OCI-LY1 (cell line): ENCODE data around the gene PBOV1.

Experiments used
- EZH2 ChIP-seq: fragments of 200-600 bp; sonication (generic), shearing (Covaris generic); IDR thresholded peaks from 2 replicates; pipeline ENCODE4 v1.8.0; 2017; ENCODE audit warnings: borderline replicate concordance, mixed run types, mild to moderate bottlenecking, antibody characterized with exemption, low read length, moderate library complexity, mixed read lengths
- TF ChIP-seq, protein P1 (sequence below): fragments of 200-600 bp; sonication (generic), shearing (Covaris generic); IDR thresholded peaks from 2 replicates; pipeline ENCODE4 v1.5.1; 2017; ENCODE audit warnings: mild to moderate bottlenecking, antibody characterized with exemption, low read length, moderate library complexity, mixed read lengths

DNA sequence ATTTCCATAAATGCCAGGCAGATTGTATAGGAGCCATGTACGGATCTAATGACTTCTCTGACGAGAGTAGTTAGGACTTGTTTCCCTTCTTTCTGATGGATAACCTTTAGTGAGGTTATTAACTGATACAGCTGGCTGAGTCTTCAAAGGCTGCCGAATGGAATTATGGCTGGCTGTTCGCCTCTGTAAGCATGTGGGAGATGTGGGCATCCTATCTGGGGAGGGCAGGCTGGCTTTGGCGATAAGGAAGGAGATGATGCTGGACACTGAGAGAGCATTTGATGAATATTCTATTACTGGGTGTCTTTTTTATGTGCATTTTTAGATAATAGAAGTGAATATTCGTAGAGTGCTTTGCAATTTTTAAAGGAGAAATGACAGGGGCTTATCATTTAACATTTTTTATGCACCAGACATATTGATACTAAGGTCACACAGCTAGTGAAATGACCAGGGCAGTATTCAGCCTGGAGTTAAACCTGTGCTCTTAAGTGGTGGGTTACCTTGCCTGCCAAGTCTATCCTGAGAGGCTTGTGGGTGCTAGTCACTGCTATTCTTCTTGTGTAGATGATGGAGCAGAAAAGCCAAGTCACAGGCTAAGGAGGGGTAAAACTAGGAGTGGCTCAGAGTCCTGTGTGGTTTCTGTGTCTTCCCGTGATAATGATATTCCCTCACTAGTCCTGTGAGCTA, 3.1 kb downstream of the PBOV1 start:
- TF ChIP-seq, protein P1, sequence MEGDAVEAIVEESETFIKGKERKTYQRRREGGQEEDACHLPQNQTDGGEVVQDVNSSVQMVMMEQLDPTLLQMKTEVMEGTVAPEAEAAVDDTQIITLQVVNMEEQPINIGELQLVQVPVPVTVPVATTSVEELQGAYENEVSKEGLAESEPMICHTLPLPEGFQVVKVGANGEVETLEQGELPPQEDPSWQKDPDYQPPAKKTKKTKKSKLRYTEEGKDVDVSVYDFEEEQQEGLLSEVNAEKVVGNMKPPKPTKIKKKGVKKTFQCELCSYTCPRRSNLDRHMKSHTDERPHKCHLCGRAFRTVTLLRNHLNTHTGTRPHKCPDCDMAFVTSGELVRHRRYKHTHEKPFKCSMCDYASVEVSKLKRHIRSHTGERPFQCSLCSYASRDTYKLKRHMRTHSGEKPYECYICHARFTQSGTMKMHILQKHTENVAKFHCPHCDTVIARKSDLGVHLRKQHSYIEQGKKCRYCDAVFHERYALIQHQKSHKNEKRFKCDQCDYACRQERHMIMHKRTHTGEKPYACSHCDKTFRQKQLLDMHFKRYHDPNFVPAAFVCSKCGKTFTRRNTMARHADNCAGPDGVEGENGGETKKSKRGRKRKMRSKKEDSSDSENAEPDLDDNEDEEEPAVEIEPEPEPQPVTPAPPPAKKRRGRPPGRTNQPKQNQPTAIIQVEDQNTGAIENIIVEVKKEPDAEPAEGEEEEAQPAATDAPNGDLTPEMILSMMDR, result no peak
- no peak for TF ChIP-seq EZH2
